GM18505 (cell line): ENCODE data around the gene DPCD.
A peak's percentile ranks its signal among the peaks of the same experiment; 100 is the strongest.
"Not testable (repeated sequence)": the region's sequence is repeated elsewhere in the genome, so short reads cannot be mapped to it uniquely, and the experiment has no call there.

Experiments
- ATAC-seq: cut with Tn5 transposase; IDR thresholded peaks from one replicate; pipeline ENCODE4 v1.9.1; 2021; ENCODE audit not compliant: unreplicated experiment
- POLR2A ChIP-seq: IDR thresholded peaks from 4 replicates; pipeline ENCODE4 v1.6.1; 2011; ENCODE audit warnings: borderline replicate concordance; ENCODE audit not compliant: insufficient read depth, insufficient read length; ENCODE audit errors: extremely low read depth

Gene DPCD

GRCh38 chr10:101579516-101579870 is 8.6 kb upstream of the DPCD start:
- no peak for TF ChIP-seq POLR2A
- no peak for ATAC-seq

DNA sequence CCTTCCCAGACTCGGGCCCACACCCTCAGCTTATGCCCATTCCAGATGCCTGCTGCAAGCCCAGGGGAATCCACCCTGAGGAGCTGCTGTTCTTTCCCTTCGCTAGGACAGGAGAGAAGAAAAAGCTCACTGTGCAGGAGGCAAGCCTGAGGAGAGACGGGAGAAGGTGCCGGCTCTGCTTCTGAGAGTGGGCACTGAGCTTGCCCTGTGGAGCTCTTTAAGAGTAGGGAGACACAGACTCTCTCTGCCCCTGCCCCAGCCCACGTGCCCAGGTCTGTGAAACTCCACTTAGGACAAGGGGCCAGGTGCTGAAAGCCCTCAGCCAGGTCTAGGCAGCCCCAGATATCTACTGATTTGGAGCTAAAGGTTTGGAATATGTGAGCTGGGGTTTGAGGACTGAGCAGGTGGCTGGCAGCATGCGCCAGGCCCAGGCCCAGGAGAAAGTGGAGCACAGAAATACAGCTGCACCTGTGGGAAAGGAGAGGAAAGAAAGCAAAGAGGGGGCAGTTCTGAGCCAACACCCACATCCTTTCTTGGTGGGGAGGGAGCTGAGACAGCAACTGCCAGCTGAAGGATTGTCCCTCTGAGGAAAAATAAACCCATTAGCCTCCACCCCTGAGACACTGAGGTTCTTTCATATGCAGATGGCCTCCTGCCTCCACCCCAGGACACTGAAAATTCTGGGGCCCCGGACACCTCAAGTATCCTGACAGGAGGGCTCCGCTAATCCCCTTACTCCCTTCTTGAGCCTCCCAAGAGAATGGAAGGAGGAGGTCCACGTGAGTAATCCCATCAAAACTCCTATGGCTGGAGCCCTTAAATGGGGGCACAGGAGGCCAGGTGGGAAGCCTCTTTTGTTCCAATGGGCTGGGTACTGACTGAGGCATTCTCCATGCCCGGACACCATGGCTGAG is 7.4 kb upstream of the DPCD start:
- no peak for ATAC-seq
- no peak for TF ChIP-seq POLR2A

DNA sequence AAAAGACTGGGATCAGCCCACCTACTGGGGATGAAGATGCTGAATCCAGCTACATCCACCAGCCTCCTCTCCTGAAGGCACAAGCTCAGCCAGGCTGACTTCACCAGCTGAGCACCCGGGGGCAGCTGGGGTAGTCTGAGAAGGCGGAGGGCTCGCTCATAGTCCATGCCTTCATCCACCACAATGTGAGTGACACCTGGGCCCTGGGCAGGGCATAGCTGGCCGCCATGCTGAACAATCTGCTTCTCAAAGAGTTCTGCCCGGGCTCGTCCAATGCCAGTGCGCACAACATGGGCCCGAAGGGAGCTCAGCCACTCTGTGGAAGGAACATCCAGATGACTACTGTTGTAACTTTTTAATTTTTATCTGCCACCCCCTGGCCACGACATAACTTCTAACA is 2.3 kb upstream of the DPCD start:
- no peak for ATAC-seq
- TF ChIP-seq POLR2A, result no peak

GRCh38 chr10:101588879-101589278 is 758 bp downstream of the DPCD start:
- no peak for ATAC-seq
- TF ChIP-seq POLR2A, result no peak

DNA sequence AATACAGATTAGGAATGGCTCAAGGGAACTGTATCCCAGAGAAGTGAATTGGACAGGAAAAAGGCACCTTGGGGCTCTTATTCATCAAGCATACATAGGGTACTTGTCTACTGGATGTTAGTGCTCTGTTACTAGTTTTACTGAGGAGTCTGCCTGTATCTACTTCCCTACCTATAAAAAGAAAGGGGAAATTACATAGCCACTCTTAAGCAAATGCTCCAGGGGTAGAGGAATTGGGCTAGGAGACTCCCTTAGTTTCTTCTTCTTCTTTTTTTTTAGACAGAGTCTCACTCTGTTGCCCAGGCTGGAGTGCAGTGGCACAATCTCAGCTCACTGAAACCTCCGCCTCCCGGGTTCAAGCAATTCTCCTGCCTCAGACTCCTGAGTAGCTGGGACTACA is 5.2 kb downstream of the DPCD start:
- not testable (repeated sequence) for ATAC-seq

- no peak for ATAC-seq
- no peak for TF ChIP-seq POLR2A
Measured at GRCh38 chr10:101595591-101596433, 7.7 kb downstream of the DPCD start.

DNA sequence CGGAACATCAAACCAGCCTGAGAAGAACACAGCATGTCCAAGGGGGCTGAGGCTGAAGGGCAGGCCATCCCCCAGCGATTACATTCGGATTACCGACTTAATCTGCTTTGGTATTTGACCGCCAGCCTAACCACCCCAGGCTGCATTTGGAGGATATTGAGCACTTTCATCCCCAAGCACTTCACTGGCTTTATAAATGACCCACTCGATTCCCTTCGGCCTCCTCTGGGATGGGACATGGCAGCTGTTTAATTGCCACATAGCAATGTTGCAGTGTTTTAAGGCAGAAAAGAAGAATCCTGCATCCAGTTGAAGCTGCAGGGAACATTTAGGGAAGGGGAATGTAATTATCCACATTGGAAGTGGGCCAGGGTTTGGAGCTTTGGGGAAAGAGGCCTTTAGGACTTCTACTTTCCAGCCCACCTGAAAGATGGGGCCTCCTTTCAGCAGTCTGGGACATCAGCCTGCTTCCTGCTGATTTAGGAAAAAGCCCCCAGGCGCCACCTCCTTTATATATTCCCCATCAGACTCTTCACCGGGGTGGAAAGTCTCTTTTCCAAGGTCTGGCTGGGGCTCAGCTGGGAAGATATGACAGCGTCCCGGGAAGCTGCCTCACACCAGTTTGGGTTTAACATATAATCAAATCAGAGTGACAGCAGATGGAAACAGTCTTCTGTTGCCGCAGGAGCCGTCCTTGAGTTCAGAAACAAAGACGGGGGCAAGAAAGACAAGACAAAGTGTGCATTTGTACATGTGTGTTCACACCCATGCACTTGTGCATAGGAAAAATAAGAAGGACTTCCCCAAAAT is 9.2 kb downstream of the DPCD start:
- TF ChIP-seq POLR2A, result no peak
- ATAC-seq, result no peak

DNA sequence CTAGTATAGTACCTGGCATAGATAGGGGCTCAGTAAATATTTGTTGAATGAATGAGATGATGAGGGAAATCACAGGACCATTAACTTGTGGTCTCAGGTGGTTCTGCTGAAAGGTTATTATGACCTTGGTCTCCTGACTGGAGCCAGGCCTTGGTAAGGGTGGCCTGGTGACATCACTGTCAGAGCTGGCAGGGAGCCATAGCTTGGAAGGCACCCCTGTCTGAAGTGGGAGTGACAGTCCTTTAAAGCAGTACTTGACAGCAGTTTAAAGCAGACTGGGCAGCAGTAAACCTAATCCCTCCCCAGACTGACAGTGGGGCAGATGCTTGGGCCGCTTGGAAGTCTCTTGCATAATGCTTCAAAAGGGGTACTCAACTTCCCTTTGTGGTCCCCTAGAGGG is 13.4 kb downstream of the DPCD start:
- no peak for TF ChIP-seq POLR2A
- ATAC-seq, result no peak

DNA sequence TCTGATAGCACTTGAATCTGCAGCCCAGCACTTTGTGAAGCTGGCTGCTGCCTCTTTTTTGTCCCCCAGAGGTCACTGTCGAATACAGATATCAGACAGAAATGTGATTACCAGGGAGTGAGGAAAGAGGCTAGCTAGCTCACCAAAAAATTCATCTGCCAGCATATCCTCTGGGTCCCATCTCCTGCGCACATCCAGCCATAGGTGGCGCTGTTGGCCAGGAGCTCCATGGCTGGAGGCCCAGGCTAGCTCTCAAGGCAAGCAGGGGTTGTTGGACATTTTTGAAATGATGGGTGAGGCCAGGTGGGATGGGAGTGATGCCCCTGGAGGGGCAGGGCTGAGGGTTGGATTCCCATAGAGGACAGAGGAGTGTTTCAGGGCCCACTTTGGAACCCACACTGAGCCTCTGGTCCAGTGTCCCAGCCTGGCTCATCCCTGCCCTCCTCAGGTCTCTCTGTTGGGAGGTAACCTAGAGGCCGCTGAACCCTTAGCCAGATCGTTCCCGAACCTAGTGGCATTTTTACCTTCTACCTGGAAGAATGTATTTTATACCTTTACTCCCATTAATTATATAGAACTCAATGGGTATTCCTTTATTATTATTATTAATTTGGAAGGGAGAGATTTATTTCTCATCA is 14.8 kb downstream of the DPCD start:
- no peak for ATAC-seq
- TF ChIP-seq POLR2A, result peak; percentile 36

GRCh38 chr10:101607124-101607523 is 19.0 kb downstream of the DPCD start:
- ATAC-seq, result no peak
- no peak for TF ChIP-seq POLR2A

DNA sequence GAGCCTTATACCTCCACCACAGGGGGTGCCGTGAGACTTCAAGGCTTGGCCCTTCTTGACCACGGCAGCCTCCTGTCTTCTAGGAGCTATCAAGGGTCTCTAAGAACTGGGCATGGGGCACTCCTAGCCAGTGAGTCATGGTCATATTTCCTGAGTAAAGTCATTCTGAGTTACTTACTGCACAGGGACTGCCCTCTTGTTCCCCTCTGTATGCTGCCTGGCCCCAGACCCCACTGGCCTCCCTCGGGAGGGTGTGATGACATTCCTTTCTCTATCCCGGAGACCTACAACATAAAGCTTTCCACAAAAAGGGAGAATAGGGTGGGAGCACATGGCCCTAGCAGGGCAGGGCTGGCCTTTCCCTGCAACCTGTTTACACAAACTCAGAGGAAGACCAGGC is 21.4 kb downstream of the DPCD start:
- no peak for ATAC-seq
- TF ChIP-seq POLR2A, result no peak

DNA sequence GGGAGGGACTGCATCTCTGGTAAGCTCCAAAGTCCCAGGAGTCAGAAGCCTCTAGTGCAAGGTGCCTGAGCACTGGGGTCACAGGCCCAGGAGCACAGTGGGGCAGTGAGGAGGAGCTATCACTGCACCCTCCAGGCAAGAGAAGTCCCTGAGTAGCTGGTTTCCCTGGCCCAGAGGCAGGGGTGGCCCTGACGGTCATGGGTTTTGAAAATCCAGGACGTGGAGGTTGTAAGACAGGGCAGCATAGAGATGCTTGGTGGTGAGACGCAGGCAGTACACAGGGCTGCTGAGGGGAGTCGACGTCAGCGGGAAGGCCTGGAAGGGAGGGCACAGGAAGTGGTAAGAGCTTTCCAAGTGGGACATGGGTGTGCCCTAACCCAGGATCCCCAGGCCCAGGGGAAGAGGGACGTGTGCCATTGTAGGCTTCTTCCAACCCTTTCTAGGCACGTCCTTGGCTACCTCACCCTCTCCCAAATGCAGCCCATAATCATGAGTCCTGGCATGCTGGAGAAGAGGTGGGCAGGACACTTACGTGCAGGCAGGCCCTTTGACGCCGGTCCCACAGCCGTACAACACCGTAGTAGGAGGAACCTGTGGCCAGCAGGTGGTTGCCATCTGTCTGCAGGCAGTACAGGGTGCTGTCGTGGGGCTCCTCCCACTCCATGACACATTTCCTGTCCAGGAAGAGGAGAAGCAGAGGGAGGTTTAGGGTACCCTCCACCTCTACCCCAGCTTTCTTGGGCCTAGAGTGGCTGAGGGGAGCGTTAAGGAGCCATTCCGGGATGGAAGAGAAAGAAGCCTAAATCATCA is 23.2 kb downstream of the DPCD start:
- no peak for TF ChIP-seq POLR2A
- no peak for ATAC-seq

DNA sequence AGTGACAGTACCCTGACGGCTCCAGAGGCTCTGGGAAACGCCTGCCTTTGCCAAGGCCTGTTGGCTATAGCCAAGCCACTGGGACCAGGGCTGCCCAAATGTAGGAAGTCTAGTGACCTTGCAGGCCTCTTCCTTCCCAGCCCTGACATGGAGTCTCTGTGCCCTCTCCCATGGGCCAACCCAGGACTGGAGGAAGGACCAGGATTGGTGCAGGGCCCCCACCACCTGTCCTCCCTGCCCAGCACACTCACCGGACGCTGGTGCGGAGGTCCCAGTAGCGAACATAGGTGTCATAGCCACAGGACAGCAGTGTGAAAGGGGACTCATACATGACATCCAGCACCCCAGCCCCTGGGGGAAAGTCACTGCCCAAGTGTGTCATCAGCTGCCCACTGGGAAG is 24.0 kb downstream of the DPCD start:
- ATAC-seq, result no peak
- no peak for TF ChIP-seq POLR2A

GRCh38 chr10:101612872-101613271 is 24.8 kb downstream of the DPCD start:
- ATAC-seq, result no peak
- no peak for TF ChIP-seq POLR2A
